Ureter (tissue), 1 donor: ENCODE results near the gene EPB41L1. TPM values are rescaled to one million over a fixed set of nuclear protein-coding genes. Genes with fewer than 3 reads are reported as not detected.

Experiments used
- DNase-seq: peaks from one replicate; pipeline ENCODE4 v3.0.0-alpha.2; 2020; ENCODE audit warnings: low spot score
- total RNA-seq: library from RNA; stranded (reverse); gene quantifications from one replicate; pipeline ENCODE4 v1.2.4, GENCODE V29; 2023
- donor health status: DM: yes; HTN: yes; CAD: no.

EPB41L1 gene
- total RNA-seq, 1 donor from 2014 or later: 165 TPM

- DNase-seq: no peak
These were observed 107.0 kb downstream of the EPB41L1 start for GRCh38 chr20:36261389-36262105.

- DNase-seq: no peak
These were observed 107.9 kb downstream of the EPB41L1 start for GRCh38 chr20:36262440-36262839.

- no peak for DNase-seq
These were observed 110.1 kb downstream of the EPB41L1 start for GRCh38 chr20:36264426-36265246.

GRCh38 chr20:36266189-36266588, 111.6 kb downstream of the EPB41L1 start:
- no peak for DNase-seq

- no peak for DNase-seq
These were observed 113.3 kb downstream of the EPB41L1 start for GRCh38 chr20:36267605-36268381.

GRCh38 chr20:36268440-36269342, 114.2 kb downstream of the EPB41L1 start:
- no peak for DNase-seq

GRCh38 chr20:36269507-36269906, 115.0 kb downstream of the EPB41L1 start:
- no peak for DNase-seq

GRCh38 chr20:36270744-36271638, 116.5 kb downstream of the EPB41L1 start:
- DNase-seq: no peak

DNA sequence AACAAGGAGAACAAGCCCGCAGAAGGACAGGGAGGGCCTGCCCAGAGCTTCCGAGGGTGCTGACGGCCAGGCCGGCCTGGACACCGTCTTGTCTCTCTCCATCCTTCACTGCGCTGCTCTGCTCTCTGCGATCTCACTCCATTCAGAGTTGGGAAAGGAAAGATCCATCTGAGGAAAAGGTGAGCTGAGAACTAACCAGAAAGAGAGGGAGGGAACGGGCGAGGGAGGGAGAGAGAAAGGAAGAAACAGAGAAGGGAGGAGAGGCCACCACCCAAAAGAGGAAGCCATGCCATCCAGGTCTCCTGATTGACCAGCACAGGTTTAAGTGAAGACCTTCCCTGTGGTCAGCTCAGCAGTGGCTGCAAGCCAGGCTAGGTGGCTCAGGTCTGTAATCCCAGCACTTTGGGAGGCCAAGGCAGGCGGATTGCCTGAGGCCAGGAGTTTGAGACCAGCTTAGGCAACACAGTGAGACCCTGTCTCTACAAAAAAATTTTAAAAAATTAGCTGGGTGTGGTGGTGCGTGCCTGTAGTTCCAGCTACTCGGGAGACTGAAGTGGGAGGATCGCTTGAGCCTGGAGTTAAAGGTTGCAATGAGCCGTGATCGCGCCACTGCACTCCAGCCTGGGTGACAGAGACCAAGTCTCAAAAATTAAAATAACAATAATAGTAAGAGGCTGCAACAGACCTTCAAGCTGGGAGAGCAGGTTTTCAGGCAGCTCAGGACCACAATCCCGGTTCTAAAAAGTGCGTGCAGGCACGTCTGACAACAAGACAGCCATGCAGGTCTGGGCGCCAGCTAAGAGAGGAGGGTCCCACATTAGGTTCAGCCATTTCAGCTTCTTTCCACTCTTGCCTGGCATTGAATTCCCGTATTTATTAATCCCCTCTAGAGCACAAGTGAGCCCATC, 117.4 kb downstream of the EPB41L1 start:
- no peak for DNase-seq

GRCh38 chr20:36272547-36273220, 118.1 kb downstream of the EPB41L1 start:
- DNase-seq: no peak

GRCh38 chr20:36273414-36274180, 119.1 kb downstream of the EPB41L1 start:
- no peak for DNase-seq

GRCh38 chr20:36274181-36274841, 119.8 kb downstream of the EPB41L1 start:
- DNase-seq: no peak

GRCh38 chr20:36275011-36275410, 120.5 kb downstream of the EPB41L1 start:
- no peak for DNase-seq

GRCh38 chr20:36275441-36276189, 121.1 kb downstream of the EPB41L1 start:
- no peak for DNase-seq

DNA sequence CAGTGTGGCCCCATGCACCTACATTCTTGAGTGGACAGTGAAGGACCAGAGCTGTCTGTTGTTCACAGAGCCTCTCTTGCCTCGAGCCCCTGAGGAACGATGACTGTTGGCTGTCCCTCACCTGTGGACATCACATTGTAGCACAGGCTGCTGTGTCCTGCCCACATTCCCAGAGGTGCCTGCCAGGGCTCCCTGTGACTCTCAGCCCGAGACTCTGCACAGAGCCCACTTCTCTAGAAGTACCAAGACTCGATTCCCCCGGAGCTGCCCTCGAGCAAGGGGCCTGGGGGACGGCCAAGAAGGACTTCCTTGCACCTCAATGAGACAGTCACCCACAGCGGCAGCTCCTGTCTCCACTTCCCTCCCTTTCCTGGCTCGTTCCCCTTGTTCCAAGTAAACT, 123.0 kb downstream of the EPB41L1 start:
- no peak for DNase-seq

DNA sequence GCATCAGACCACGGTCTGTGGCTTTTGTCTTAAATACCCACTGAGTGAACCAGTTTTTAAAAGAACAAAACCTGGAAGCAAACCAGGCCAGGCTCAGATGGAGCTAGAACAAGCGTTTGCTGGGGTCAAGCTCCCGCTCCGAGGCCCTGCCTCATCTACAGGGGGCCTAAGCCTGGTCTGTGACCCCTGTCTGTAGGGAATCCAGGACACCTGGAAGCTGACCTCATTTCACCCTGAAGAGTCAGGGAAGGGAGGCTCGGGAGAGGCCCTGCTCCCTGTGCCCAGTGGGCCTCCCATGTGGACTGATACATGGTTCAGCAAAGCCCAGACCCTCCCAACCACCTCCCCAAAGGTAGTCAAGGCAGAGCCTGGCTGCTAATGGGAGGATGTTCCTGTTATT, 124.8 kb downstream of the EPB41L1 start:
- no peak for DNase-seq

DNA sequence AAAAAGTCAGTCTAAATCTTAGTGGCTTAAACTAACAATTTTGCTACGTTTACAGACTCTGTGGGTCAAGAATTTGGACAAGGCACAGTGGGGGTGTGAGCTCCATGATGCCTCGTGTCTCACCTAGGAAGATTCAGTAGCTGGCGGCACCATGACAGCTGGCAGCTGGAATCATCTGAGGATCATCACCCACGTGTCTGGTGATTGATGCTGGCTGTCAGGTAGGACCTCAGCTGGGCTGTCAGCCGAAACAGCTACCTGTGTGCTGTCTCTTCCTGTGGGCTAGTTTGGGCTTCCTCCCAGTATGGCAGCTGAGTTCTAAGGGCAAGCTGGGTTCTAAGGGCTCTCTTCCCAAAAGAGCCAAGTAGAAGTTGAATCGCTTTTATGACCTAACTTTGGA, 125.2 kb downstream of the EPB41L1 start:
- no peak for DNase-seq
